ENCODE measurements around the gene HPS6. TPM values are rescaled to one million over a fixed set of nuclear protein-coding genes. Genes with fewer than 3 reads are reported as not detected.

Gene HPS6
- total RNA-seq, 3 donors from 2014 or later (not counting 1 experiment from before 2014, with no cell fraction given): 10.2 to 20.1 (median 18.5) TPM

GRCh38 chr10:102068216-102068615 lies 3.1 kb downstream of the HPS6 start:
- Mint-ChIP-seq H3K4me1 (peaks cover 21 to 40% of the 10 kb centered on the region in 2 donors), H3K27ac (peak overlapping the region in 1 of 2 donors; percentile 38), H3K4me3 (no peak overlapping the region), H3K36me3 (no peaks in the 10 kb centered on the region), H3K27me3 (ENCODE audit: low read depth in 2 of 2) (no peaks in the 10 kb centered on the region), H3K9me3 (no peaks in the 10 kb centered on the region)
- H3K36me3 ChIP-seq (ENCODE audit: control insufficient read depth, insufficient read depth, low read length): peaks cover 9% of the 10 kb centered on the region
- intact Hi-C loops (cut with micrococcal nuclease): no loop called here
- H3K27me3 ChIP-seq (ENCODE audit: control insufficient read depth, insufficient read depth, low read length): no peaks in the 10 kb centered on the region
- H3K27ac ChIP-seq (ENCODE audit: low read length): no peak overlapping the region
- no peak for DNase-seq
- WGBS (ENCODE audit: insufficient coverage): 100% methylated on average over 1 of the region's 1 CpG
- no peak overlapping the region for H3K4me3 ChIP-seq (ENCODE audit: low read length)
- ATAC-seq: no peak
- peaks cover 36% of the 10 kb centered on the region for H3K4me1 ChIP-seq (ENCODE audit: control insufficient read depth, insufficient read depth, low read length)
- H3K9me3 ChIP-seq (ENCODE audit: control insufficient read depth, insufficient read depth, low read length): no peaks in the 10 kb centered on the region
- TF ChIP-seq, protein P1, sequence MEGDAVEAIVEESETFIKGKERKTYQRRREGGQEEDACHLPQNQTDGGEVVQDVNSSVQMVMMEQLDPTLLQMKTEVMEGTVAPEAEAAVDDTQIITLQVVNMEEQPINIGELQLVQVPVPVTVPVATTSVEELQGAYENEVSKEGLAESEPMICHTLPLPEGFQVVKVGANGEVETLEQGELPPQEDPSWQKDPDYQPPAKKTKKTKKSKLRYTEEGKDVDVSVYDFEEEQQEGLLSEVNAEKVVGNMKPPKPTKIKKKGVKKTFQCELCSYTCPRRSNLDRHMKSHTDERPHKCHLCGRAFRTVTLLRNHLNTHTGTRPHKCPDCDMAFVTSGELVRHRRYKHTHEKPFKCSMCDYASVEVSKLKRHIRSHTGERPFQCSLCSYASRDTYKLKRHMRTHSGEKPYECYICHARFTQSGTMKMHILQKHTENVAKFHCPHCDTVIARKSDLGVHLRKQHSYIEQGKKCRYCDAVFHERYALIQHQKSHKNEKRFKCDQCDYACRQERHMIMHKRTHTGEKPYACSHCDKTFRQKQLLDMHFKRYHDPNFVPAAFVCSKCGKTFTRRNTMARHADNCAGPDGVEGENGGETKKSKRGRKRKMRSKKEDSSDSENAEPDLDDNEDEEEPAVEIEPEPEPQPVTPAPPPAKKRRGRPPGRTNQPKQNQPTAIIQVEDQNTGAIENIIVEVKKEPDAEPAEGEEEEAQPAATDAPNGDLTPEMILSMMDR (IDR thresholded peaks at IDR 0.05): no peak

GRCh38 chr10:102069071-102069470 lies 3.9 kb downstream of the HPS6 start:
- Mint-ChIP-seq H3K36me3 (no peaks in the 10 kb centered on the region), H3K27me3 (ENCODE audit: low read depth in 2 of 2) (no peaks in the 10 kb centered on the region), H3K9me3 (no peaks in the 10 kb centered on the region), H3K27ac (peak overlapping the region; percentile 43 to 58), H3K4me1 (peaks cover 19 to 37% of the 10 kb centered on the region in 2 donors), H3K4me3 (no peak overlapping the region)
- Histone ChIP-seq H3K36me3 (ENCODE audit: control insufficient read depth, insufficient read depth, low read length) (peaks cover 9% of the 10 kb centered on the region), H3K27ac (ENCODE audit: low read length) (no peak overlapping the region), H3K4me1 (ENCODE audit: control insufficient read depth, insufficient read depth, low read length) (peaks cover 36% of the 10 kb centered on the region), H3K4me3 (ENCODE audit: low read length) (no peak overlapping the region), H3K27me3 (ENCODE audit: control insufficient read depth, insufficient read depth, low read length) (no peaks in the 10 kb centered on the region), H3K9me3 (ENCODE audit: control insufficient read depth, insufficient read depth, low read length) (no peaks in the 10 kb centered on the region)
- ATAC-seq (no peak), DNase-seq (no peak)
- intact Hi-C loops (cut with micrococcal nuclease): no loop called here
- TF ChIP-seq, protein P1 (IDR thresholded peaks at IDR 0.05): no peak

GRCh38 chr10:102072673-102073527 lies 7.8 kb downstream of the HPS6 start:
- TF ChIP-seq, protein P1 (IDR thresholded peaks at IDR 0.05): peak; percentile 86
- intact Hi-C loops (cut with micrococcal nuclease): loop anchor here (1.0 to 5.0 kb wide), 4 partner anchors 61 to 291 kb away; partner anchors contain the start of gene NPM3
- Histone ChIP-seq H3K4me3 (ENCODE audit: low read length) (no peak overlapping the region), H3K27me3 (ENCODE audit: control insufficient read depth, insufficient read depth, low read length) (no peaks in the 10 kb centered on the region), H3K36me3 (ENCODE audit: control insufficient read depth, insufficient read depth, low read length) (no peaks in the 10 kb centered on the region), H3K4me1 (ENCODE audit: control insufficient read depth, insufficient read depth, low read length) (peaks cover 7% of the 10 kb centered on the region), H3K9me3 (ENCODE audit: control insufficient read depth, insufficient read depth, low read length) (no peaks in the 10 kb centered on the region), H3K27ac (ENCODE audit: low read length) (no peak overlapping the region)
- Mint-ChIP-seq H3K9me3 (no peaks in the 10 kb centered on the region), H3K4me1 (peaks cover 5 to 14% of the 10 kb centered on the region in 2 donors), H3K4me3 (no peak overlapping the region), H3K27ac (no peak overlapping the region), H3K36me3 (no peaks in the 10 kb centered on the region), H3K27me3 (ENCODE audit: low read depth in 2 of 2) (no peaks in the 10 kb centered on the region)
- 79% methylated on average over 4 of the region's 4 CpGs for WGBS (ENCODE audit: insufficient coverage)
- peak; percentile 88 to 100 (median 97) for ATAC-seq
- peak; percentile 71 to 89 for DNase-seq
